Liver (tissue), 3 donors: ENCODE measurements around the gene AADAC.

Experiments
- EGR1 ChIP-seq, 2 donors: IDR thresholded peaks; 2 replicates each; pipeline ENCODE4 v1.6.1; 2016 to 2018; ENCODE audit warnings: antibody characterized with exemption in 2 of 2, low read depth in 2 of 2
- FOXA1 ChIP-seq: IDR thresholded peaks from 2 replicates; pipeline ENCODE4 v1.6.1; 2016; ENCODE audit warnings: antibody characterized with exemption
- GABPA ChIP-seq, 2 donors: IDR thresholded peaks in 1 of 2; conservative IDR thresholded peaks in 1 of 2; 2 replicates each; pipeline ENCODE4 v1.6.1; 2016; ENCODE audit warnings: antibody characterized with exemption in 2 of 2, mild to moderate bottlenecking in 1 of 2, moderate library complexity in 1 of 2
- JUND ChIP-seq, 2 donors: IDR thresholded peaks; 2 replicates each; pipeline ENCODE4 v1.6.1; 2016; ENCODE audit warnings: antibody characterized with exemption in 2 of 2
- RXRA ChIP-seq, 2 donors: IDR thresholded peaks; 2 replicates each; pipeline ENCODE4 v1.6.1; 2017 to 2018; ENCODE audit warnings: antibody characterized with exemption in 2 of 2, mild to moderate bottlenecking in 1 of 2
- SP1 ChIP-seq: IDR thresholded peaks from 2 replicates; pipeline ENCODE4 v1.6.1; 2018; ENCODE audit warnings: antibody characterized with exemption, mild to moderate bottlenecking
- TAF1 ChIP-seq: conservative IDR thresholded peaks from 2 replicates; pipeline ENCODE4 v1.6.1; 2016; ENCODE audit warnings: antibody characterized with exemption, mild to moderate bottlenecking
- YY1 ChIP-seq: IDR thresholded peaks from 2 replicates; pipeline ENCODE4 v1.6.1; 2016; ENCODE audit warnings: antibody characterized with exemption, mild to moderate bottlenecking
- TF ChIP-seq, protein P1 (sequence below): fragments of 150-350 bp; IDR thresholded peaks from 2 replicates; pipeline ENCODE4 v1.5.1; 2017; ENCODE audit warnings: improper control_type of control experiment, low read depth, low read length; ENCODE audit not compliant: missing input control
- TF ChIP-seq, protein P2 (sequence below): IDR thresholded peaks from 2 replicates; pipeline ENCODE4 v1.6.1; 2016; ENCODE audit warnings: antibody characterized with exemption, mild to moderate bottlenecking
- TF ChIP-seq, protein P3 (sequence below): IDR thresholded peaks from 2 replicates; pipeline ENCODE4 v1.6.1; 2016; ENCODE audit warnings: antibody characterized with exemption
- TF ChIP-seq, protein P4 (sequence below): IDR thresholded peaks from 2 replicates; pipeline ENCODE4 v1.6.1; 2016; ENCODE audit warnings: antibody characterized with exemption
- donor health status: healthy.
- donor health status: healthy.

DNA sequence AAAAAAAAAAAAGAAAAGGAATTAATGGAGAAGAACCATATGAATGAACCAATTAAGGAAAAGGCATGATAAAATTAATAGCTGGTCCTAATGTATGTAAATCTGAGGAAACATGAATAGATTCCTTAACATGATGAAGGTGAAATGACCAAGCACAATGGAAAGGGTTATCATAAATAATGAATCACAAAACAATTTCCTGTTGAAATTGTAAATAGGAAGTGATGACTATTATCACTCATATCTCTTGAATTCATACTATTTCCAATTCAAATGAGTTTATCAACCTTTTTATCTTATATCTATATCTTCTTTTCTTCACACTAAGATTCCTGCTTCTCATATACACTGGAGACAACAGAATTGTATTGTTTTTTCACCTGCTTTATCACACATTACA lies 48.2 kb upstream of the AADAC start:
- TF ChIP-seq, protein P1, sequence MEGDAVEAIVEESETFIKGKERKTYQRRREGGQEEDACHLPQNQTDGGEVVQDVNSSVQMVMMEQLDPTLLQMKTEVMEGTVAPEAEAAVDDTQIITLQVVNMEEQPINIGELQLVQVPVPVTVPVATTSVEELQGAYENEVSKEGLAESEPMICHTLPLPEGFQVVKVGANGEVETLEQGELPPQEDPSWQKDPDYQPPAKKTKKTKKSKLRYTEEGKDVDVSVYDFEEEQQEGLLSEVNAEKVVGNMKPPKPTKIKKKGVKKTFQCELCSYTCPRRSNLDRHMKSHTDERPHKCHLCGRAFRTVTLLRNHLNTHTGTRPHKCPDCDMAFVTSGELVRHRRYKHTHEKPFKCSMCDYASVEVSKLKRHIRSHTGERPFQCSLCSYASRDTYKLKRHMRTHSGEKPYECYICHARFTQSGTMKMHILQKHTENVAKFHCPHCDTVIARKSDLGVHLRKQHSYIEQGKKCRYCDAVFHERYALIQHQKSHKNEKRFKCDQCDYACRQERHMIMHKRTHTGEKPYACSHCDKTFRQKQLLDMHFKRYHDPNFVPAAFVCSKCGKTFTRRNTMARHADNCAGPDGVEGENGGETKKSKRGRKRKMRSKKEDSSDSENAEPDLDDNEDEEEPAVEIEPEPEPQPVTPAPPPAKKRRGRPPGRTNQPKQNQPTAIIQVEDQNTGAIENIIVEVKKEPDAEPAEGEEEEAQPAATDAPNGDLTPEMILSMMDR, result no peak
- TF ChIP-seq GABPA (IDR thresholded peaks at IDR 0.05 in 1 of 2, conservative IDR thresholded peaks at IDR 0.05 in 1 of 2) (no peak), JUND (IDR thresholded peaks at IDR 0.05) (no peak), YY1 (no peak), FOXA1 (no peak), EGR1 (IDR thresholded peaks at IDR 0.05; ENCODE audit: low read depth in 2 of 2) (no peak), SP1 (no peak), TAF1 (no peak), RXRA (IDR thresholded peaks at IDR 0.05) (no peak)
- TF ChIP-seq, protein P2, sequence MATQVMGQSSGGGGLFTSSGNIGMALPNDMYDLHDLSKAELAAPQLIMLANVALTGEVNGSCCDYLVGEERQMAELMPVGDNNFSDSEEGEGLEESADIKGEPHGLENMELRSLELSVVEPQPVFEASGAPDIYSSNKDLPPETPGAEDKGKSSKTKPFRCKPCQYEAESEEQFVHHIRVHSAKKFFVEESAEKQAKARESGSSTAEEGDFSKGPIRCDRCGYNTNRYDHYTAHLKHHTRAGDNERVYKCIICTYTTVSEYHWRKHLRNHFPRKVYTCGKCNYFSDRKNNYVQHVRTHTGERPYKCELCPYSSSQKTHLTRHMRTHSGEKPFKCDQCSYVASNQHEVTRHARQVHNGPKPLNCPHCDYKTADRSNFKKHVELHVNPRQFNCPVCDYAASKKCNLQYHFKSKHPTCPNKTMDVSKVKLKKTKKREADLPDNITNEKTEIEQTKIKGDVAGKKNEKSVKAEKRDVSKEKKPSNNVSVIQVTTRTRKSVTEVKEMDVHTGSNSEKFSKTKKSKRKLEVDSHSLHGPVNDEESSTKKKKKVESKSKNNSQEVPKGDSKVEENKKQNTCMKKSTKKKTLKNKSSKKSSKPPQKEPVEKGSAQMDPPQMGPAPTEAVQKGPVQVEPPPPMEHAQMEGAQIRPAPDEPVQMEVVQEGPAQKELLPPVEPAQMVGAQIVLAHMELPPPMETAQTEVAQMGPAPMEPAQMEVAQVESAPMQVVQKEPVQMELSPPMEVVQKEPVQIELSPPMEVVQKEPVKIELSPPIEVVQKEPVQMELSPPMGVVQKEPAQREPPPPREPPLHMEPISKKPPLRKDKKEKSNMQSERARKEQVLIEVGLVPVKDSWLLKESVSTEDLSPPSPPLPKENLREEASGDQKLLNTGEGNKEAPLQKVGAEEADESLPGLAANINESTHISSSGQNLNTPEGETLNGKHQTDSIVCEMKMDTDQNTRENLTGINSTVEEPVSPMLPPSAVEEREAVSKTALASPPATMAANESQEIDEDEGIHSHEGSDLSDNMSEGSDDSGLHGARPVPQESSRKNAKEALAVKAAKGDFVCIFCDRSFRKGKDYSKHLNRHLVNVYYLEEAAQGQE, result no peak
- TF ChIP-seq, protein P3, sequence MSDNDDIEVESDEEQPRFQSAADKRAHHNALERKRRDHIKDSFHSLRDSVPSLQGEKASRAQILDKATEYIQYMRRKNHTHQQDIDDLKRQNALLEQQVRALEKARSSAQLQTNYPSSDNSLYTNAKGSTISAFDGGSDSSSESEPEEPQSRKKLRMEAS, result no peak
- TF ChIP-seq, protein P4, sequence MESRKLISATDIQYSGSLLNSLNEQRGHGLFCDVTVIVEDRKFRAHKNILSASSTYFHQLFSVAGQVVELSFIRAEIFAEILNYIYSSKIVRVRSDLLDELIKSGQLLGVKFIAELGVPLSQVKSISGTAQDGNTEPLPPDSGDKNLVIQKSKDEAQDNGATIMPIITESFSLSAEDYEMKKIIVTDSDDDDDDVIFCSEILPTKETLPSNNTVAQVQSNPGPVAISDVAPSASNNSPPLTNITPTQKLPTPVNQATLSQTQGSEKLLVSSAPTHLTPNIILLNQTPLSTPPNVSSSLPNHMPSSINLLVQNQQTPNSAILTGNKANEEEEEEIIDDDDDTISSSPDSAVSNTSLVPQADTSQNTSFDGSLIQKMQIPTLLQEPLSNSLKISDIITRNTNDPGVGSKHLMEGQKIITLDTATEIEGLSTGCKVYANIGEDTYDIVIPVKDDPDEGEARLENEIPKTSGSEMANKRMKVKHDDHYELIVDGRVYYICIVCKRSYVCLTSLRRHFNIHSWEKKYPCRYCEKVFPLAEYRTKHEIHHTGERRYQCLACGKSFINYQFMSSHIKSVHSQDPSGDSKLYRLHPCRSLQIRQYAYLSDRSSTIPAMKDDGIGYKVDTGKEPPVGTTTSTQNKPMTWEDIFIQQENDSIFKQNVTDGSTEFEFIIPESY, result no peak
